ENCODE data around the gene DOK6. TPM values are rescaled to one million over a fixed set of nuclear protein-coding genes. Genes with fewer than 3 reads are reported as not detected.

DOK6 gene
- total RNA-seq, 2 experiments from 2014 or later = not detected

DNA sequence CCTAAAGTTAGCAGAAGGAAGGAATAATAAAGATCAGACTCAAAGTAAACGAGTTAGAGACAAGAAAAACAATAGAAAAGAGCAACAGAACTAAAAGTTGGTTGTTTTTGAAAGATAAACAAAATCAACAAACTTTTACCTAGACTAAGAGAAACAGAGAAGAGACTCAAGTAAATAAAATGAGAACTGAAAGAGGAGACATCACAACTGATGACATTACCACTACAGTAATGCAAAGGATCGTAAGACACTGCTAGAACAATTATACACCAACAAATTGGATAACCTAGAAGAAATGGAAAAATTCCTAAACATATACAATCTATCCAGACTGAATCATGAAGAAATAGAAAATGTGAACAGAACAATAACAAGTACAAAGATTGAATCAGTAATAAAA lies 407.7 kb downstream of the DOK6 start:
- H3K4me1 Mint-ChIP-seq (ENCODE audit: low read depth) = no peaks in the 10 kb centered on the region
- H3K4me3 Mint-ChIP-seq = no peak overlapping the region
- no peaks in the 10 kb centered on the region for H3K4me1 ChIP-seq (ENCODE audit: insufficient read depth, low read length)
- no peak for DNase-seq
- CTCF ChIA-PET = no interaction called here
- peaks cover 43% of the 10 kb centered on the region for H3K36me3 Mint-ChIP-seq (ENCODE audit: low read depth)
- ATAC-seq (ENCODE audit: poor library complexity) = no peak
- no peaks in the 10 kb centered on the region for H3K27me3 ChIP-seq (ENCODE audit: control insufficient read depth in 1 of 2, insufficient read depth in 2 of 2, low read length in 2 of 2)
- no peak overlapping the region for H3K27ac ChIP-seq (ENCODE audit: low read depth in 1 of 2, low read length in 2 of 2)
- no peak overlapping the region for H3K4me3 ChIP-seq (ENCODE audit: low read length)
- H3K36me3 ChIP-seq (ENCODE audit: insufficient read depth, low read length) = no peaks in the 10 kb centered on the region
- POLR2A ChIA-PET = no interaction called here
- intact Hi-C loops (cut with DNase I, micrococcal nuclease) = no loop called here
- H3K9me3 Mint-ChIP-seq = no peaks in the 10 kb centered on the region
- no peak overlapping the region for H3K27ac Mint-ChIP-seq
- H3K9me3 ChIP-seq (ENCODE audit: control insufficient read depth in 1 of 2, insufficient read depth in 1 of 2, low read length in 2 of 2) = no peaks in the 10 kb centered on the region
- no peaks in the 10 kb centered on the region for H3K27me3 Mint-ChIP-seq
- TF ChIP-seq, protein P1, sequence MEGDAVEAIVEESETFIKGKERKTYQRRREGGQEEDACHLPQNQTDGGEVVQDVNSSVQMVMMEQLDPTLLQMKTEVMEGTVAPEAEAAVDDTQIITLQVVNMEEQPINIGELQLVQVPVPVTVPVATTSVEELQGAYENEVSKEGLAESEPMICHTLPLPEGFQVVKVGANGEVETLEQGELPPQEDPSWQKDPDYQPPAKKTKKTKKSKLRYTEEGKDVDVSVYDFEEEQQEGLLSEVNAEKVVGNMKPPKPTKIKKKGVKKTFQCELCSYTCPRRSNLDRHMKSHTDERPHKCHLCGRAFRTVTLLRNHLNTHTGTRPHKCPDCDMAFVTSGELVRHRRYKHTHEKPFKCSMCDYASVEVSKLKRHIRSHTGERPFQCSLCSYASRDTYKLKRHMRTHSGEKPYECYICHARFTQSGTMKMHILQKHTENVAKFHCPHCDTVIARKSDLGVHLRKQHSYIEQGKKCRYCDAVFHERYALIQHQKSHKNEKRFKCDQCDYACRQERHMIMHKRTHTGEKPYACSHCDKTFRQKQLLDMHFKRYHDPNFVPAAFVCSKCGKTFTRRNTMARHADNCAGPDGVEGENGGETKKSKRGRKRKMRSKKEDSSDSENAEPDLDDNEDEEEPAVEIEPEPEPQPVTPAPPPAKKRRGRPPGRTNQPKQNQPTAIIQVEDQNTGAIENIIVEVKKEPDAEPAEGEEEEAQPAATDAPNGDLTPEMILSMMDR (IDR thresholded peaks at IDR 0.05) = no peak

DNA sequence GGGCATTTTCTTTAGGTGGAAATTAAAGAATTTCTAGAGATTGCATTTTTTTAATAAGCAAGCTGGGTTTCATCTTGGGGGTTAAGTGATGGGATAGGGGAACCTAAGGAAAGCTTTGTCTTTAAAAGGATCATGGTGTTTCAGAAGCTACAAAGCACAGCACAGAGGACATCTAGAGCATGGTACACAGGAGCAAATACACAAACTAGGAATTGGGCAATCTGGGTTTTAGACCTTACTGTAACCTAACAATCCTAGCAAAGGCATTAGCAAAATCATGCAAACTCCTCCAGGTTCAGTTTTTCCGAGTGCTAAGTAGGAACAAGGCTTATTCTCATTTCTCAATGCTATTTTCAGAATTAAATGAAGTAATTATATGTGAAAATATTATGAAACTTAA lies 412.9 kb downstream of the DOK6 start:
- intact Hi-C loops (cut with DNase I, micrococcal nuclease) = no loop called here
- no peak overlapping the region for H3K27ac ChIP-seq (ENCODE audit: low read depth in 1 of 2, low read length in 2 of 2)
- TF ChIP-seq, protein P1 (IDR thresholded peaks at IDR 0.05) = no peak
- H3K9me3 ChIP-seq (ENCODE audit: control insufficient read depth in 1 of 2, insufficient read depth in 1 of 2, low read length in 2 of 2) = no peaks in the 10 kb centered on the region
- DNase-seq (no peak), ATAC-seq (ENCODE audit: poor library complexity) (no peak)
- H3K4me1 Mint-ChIP-seq (ENCODE audit: low read depth) = no peaks in the 10 kb centered on the region
- H3K9me3 Mint-ChIP-seq = no peaks in the 10 kb centered on the region
- H3K4me3 Mint-ChIP-seq = no peak overlapping the region
- H3K4me3 ChIP-seq (ENCODE audit: low read length) = no peak overlapping the region
- H3K36me3 ChIP-seq (ENCODE audit: insufficient read depth, low read length) = no peaks in the 10 kb centered on the region
- ChIA-PET CTCF (no interaction called here), POLR2A (no interaction called here)
- H3K27ac Mint-ChIP-seq = no peak overlapping the region
- no peaks in the 10 kb centered on the region for H3K4me1 ChIP-seq (ENCODE audit: insufficient read depth, low read length)
- H3K27me3 Mint-ChIP-seq = no peaks in the 10 kb centered on the region
- H3K36me3 Mint-ChIP-seq (ENCODE audit: low read depth) = peaks cover 49% of the 10 kb centered on the region
- H3K27me3 ChIP-seq (ENCODE audit: control insufficient read depth in 1 of 2, insufficient read depth in 2 of 2, low read length in 2 of 2) = no peaks in the 10 kb centered on the region

DNA sequence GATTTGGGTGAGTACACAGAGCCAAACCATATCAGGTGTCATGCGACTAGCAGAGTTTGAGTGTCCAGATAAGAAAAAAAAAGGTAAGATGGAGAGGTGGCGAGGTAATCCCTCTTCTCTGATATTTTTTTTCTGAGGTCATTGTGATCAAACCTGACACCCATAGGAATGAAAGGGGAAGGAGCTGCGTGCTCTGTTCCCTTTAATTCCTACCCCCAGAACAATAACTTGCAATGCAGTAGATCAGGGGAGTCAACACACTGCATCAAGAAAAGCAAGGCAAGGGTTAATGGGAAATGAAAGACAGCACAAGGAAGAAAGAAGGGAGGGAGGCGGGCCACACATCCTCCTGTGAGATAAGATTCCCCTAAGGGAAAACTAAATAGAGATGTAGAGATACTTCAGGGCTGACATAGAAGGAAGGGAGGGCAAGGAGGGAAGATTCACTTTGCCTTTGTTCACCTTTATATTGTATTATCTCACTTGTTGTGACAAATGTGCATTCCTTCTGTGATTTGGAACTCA lies 414.2 kb downstream of the DOK6 start:
- ChIA-PET POLR2A (no interaction called here), CTCF (no interaction called here)
- no peak for DNase-seq
- H3K4me3 ChIP-seq (ENCODE audit: low read length) = no peak overlapping the region
- H3K4me3 Mint-ChIP-seq = no peak overlapping the region
- H3K9me3 Mint-ChIP-seq = no peaks in the 10 kb centered on the region
- no peak for ATAC-seq (ENCODE audit: poor library complexity)
- H3K27ac Mint-ChIP-seq = no peak overlapping the region
- H3K27ac ChIP-seq (ENCODE audit: low read depth in 1 of 2, low read length in 2 of 2) = no peak overlapping the region
- no peaks in the 10 kb centered on the region for H3K4me1 Mint-ChIP-seq (ENCODE audit: low read depth)
- no peaks in the 10 kb centered on the region for H3K27me3 ChIP-seq (ENCODE audit: control insufficient read depth in 1 of 2, insufficient read depth in 2 of 2, low read length in 2 of 2)
- TF ChIP-seq, protein P1 (IDR thresholded peaks at IDR 0.05) = no peak
- intact Hi-C loops (cut with DNase I, micrococcal nuclease) = no loop called here
- peaks cover 50% of the 10 kb centered on the region for H3K36me3 Mint-ChIP-seq (ENCODE audit: low read depth)
- H3K4me1 ChIP-seq (ENCODE audit: insufficient read depth, low read length) = no peaks in the 10 kb centered on the region
- no peaks in the 10 kb centered on the region for H3K36me3 ChIP-seq (ENCODE audit: insufficient read depth, low read length)
- H3K27me3 Mint-ChIP-seq = no peaks in the 10 kb centered on the region
- no peaks in the 10 kb centered on the region for H3K9me3 ChIP-seq (ENCODE audit: control insufficient read depth in 1 of 2, insufficient read depth in 1 of 2, low read length in 2 of 2)

Measured in CD4-positive, alpha-beta T cell (primary cell).